Trophoblast cell (in vitro differentiated cells and primary cell): ENCODE measurements around the gene TMOD1.
"Not testable (repeated sequence)": the region's sequence is repeated elsewhere in the genome, so short reads cannot be mapped to it uniquely, and the experiment has no call there.

Source experiments
- DNase-seq, 2 donors: peaks; one replicate each; pipeline ENCODE4 v3.0.0-alpha.2; 2016
- H2AFZ ChIP-seq: 2 replicates; pipeline ENCODE4 v1.6.1; 2013; ENCODE audit warnings: low read length, moderate library complexity, mild to moderate bottlenecking; ENCODE audit not compliant: insufficient read depth, poor library complexity
- H2AK5ac ChIP-seq: 2 replicates; pipeline ENCODE4 v1.6.1; 2013; ENCODE audit warnings: mild to moderate bottlenecking, low read length
- H2BK120ac ChIP-seq: 2 replicates; pipeline ENCODE4 v1.6.1; 2013; ENCODE audit warnings: low read length, mild to moderate bottlenecking, moderate library complexity; ENCODE audit not compliant: insufficient read depth, poor library complexity
- H2BK12ac ChIP-seq: 2 replicates; pipeline ENCODE4 v1.6.1; 2013; ENCODE audit warnings: mild to moderate bottlenecking, low read length, moderate library complexity
- H2BK5ac ChIP-seq: 2 replicates; pipeline ENCODE4 v1.6.1; 2013; ENCODE audit warnings: low read length, low read depth, moderate library complexity, mild to moderate bottlenecking; ENCODE audit not compliant: poor library complexity
- H3K14ac ChIP-seq: 2 replicates; pipeline ENCODE4 v1.6.1; 2013; ENCODE audit warnings: mild to moderate bottlenecking, low read length
- H3K18ac ChIP-seq: 2 replicates; pipeline ENCODE4 v1.6.1; 2013; ENCODE audit warnings: mild to moderate bottlenecking, low read length
- H3K23ac ChIP-seq: 2 replicates; pipeline ENCODE4 v1.6.1; 2013; ENCODE audit warnings: low read length
- H3K27ac ChIP-seq: 2 replicates; pipeline ENCODE4 v1.5.1; 2013; ENCODE audit warnings: low read depth, mild to moderate bottlenecking, inconsistent platforms, low read length, moderate library complexity
- H3K27me3 ChIP-seq: 2 replicates; pipeline ENCODE4 v1.6.1; 2013; ENCODE audit warnings: inconsistent platforms, mild to moderate bottlenecking, low read length, moderate library complexity; ENCODE audit not compliant: insufficient read depth
- H3K36me3 ChIP-seq, 2 experiments: 1 replicate in 1 of 2; 2 replicates in 1 of 2; pipeline ENCODE4 v1.6.1; 2013; ENCODE audit warnings: low read length in 2 of 2, mild to moderate bottlenecking in 2 of 2, moderate library complexity in 1 of 2; ENCODE audit not compliant: insufficient read depth in 2 of 2, control insufficient read depth in 1 of 2
- H3K4ac ChIP-seq: 2 replicates; pipeline ENCODE4 v1.6.1; 2013; ENCODE audit warnings: low read depth, mild to moderate bottlenecking, low read length, moderate library complexity
- H3K4me1 ChIP-seq, 2 experiments: 1 replicate in 1 of 2; 2 replicates in 1 of 2; pipeline ENCODE4 v1.6.1; 2013; ENCODE audit warnings: low read length in 2 of 2, mild to moderate bottlenecking in 2 of 2, moderate library complexity in 1 of 2; ENCODE audit not compliant: insufficient read depth in 2 of 2, control insufficient read depth in 1 of 2
- H3K4me2 ChIP-seq: 2 replicates; pipeline ENCODE4 v1.6.1; 2013; ENCODE audit warnings: inconsistent platforms, mild to moderate bottlenecking, low read length, moderate library complexity
- H3K4me3 ChIP-seq: 2 replicates; pipeline ENCODE4 v1.5.1; 2013; ENCODE audit warnings: mild to moderate bottlenecking, low read depth, low read length, inconsistent platforms
- H3K79me1 ChIP-seq: one replicate; pipeline ENCODE4 v1.6.1; 2013; ENCODE audit warnings: low read length
- H3K79me2 ChIP-seq: 2 replicates; pipeline ENCODE4 v1.6.1; 2013; ENCODE audit warnings: low read length, mild to moderate bottlenecking; ENCODE audit not compliant: control insufficient read depth, insufficient read depth, poor library complexity
- H3K9ac ChIP-seq: 2 replicates; pipeline ENCODE4 v1.6.1; 2013; ENCODE audit warnings: mild to moderate bottlenecking, low read length
- H3K9me3 ChIP-seq: 2 replicates; pipeline ENCODE4 v1.6.1; 2013; ENCODE audit warnings: low read depth, mild to moderate bottlenecking, control low read depth, inconsistent platforms, low read length; ENCODE audit not compliant: insufficient read depth
- H4K12ac ChIP-seq: 2 replicates; pipeline ENCODE4 v1.6.1; 2013; ENCODE audit warnings: low read depth, mild to moderate bottlenecking, low read length, moderate library complexity
- H4K8ac ChIP-seq: 2 replicates; pipeline ENCODE4 v1.6.1; 2013; ENCODE audit warnings: low read depth, mild to moderate bottlenecking, low read length, moderate library complexity
- H4K91ac ChIP-seq: one replicate; pipeline ENCODE4 v1.6.1; 2013; ENCODE audit warnings: low read depth, mild to moderate bottlenecking, low read length, moderate library complexity
- whole genome bisulfite sequencing: extraction: QIAGEN DNeasy Blood & Tissue Kit; methylation state at CpG from one replicate; pipeline ENCODE4 v1.1.7; 2013; ENCODE audit warnings: missing lambda C conversion rate; ENCODE audit not compliant: insufficient read length, insufficient coverage; ENCODE audit errors: extremely low coverage; 5-methylcytosine and 5-hydroxymethylcytosine counted together

The TMOD1 gene

DNA sequence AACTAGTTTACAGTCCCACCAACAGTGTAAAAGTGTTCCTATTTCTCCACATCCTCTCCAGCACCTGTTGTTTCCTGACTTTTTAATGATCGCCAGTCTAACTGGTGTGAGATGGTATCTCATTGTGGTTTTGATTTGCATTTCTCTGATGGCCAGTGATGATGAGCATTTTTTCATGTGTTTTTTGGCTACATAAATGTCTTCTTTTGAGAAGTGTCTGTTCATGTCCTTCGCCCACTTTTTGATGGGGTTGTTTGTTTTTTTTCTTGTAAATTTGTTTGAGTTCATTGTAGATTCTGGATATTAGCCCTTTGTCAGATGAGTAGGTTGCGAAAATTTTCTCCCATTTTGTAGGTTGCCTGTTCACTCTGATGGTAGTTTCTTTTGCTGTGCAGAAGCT lies 80.1 kb downstream of the TMOD1 start:
- not testable (repeated sequence) for H4K12ac ChIP-seq, H3K9me3 ChIP-seq, H4K8ac ChIP-seq, H3K4me2 ChIP-seq, H3K36me3 ChIP-seq, H2BK12ac ChIP-seq, H3K9ac ChIP-seq, H3K4ac ChIP-seq, H3K79me1 ChIP-seq, H2BK5ac ChIP-seq, H3K27ac ChIP-seq, H2AK5ac ChIP-seq, H3K79me2 ChIP-seq, H3K23ac ChIP-seq, H4K91ac ChIP-seq, H3K18ac ChIP-seq, H3K27me3 ChIP-seq, DNase-seq, H3K14ac ChIP-seq, H3K4me3 ChIP-seq, H3K4me1 ChIP-seq, H2BK120ac ChIP-seq, H2AFZ ChIP-seq
- no CpG with 5 or more reads among the region's 3 CpGs for WGBS

DNA sequence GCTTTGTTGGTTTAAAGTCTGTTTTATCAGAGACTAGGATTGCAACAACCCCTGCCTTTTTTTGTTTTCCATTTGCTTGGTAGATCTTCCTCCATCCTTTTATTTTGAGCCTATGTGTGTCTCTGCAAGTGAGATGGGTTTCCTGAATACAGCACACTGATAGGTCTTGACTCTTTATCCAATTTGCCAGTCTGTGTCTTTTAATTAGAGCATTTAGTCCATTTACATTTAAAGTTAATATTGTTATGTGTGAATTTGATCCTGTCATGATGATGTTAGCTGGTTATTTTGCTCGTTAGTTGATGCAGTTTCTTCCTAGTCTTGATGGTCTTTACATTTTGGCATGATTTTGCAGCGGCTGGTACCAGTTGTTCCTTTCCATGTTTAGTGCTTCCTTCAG lies 83.3 kb downstream of the TMOD1 start:
- no CpG with 5 or more reads among the region's 2 CpGs for WGBS
- H2AFZ ChIP-seq, H3K79me1 ChIP-seq, H3K4me2 ChIP-seq, H3K27ac ChIP-seq, H3K4me3 ChIP-seq, H3K27me3 ChIP-seq, H4K8ac ChIP-seq, H4K91ac ChIP-seq, H4K12ac ChIP-seq, H3K4ac ChIP-seq, H3K36me3 ChIP-seq, H3K4me1 ChIP-seq, H3K79me2 ChIP-seq, H2BK12ac ChIP-seq, H2AK5ac ChIP-seq, DNase-seq, H3K23ac ChIP-seq, H2BK120ac ChIP-seq, H3K18ac ChIP-seq, H2BK5ac ChIP-seq, H3K9me3 ChIP-seq, H3K14ac ChIP-seq, H3K9ac ChIP-seq: not testable (repeated sequence)

DNA sequence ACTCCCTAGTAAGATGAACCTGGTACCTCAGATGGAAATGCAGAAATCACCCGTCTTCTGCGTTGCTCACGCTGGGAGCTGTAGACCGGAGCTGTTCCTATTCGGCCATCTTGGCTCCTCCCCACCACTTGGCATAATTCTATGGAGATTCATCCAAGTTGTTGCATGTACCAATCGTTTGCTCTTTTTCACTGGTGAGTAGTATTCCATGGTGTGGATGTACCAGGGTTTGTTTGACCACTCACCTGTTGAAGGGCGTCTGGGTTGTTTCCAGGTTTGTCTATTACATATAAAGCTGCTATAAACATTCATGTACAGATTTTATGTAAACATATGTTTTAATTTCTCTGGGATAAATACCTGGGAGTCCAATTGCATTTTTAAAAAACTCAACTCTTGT lies 85.4 kb downstream of the TMOD1 start:
- not testable (repeated sequence) for H3K27me3 ChIP-seq, H4K91ac ChIP-seq
- no CpG with 5 or more reads among the region's 7 CpGs for WGBS

DNA sequence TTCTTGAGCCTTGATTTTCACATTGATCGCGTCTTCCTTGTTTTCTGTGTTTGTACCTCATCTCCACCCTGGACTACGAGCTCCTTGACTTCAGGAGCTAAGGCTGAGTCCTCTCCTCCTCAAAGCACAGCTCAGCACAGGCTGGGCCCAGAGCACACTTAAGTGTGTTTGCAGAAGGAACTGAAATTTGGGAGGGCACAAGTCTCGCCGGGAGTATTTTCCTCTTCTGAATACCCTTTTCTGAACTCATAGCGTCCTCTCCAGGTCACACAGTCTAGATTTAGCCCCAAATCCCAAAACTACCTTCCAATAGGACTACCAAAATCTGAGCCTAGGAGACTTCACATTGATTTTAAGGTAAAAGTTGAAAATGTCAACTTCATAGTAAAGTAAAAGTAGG lies 90.1 kb downstream of the TMOD1 start:
- no peaks in the 10 kb centered on the region for H3K79me2 ChIP-seq
- no peak overlapping the region for H3K4me2 ChIP-seq
- H4K91ac ChIP-seq, result no peak overlapping the region
- no peak overlapping the region for H3K27ac ChIP-seq
- no peak overlapping the region for H2BK5ac ChIP-seq
- no peak overlapping the region for H2BK120ac ChIP-seq
- no peak overlapping the region for H3K4me3 ChIP-seq
- no peak overlapping the region for H3K18ac ChIP-seq
- no peak overlapping the region for H3K9ac ChIP-seq
- no peak overlapping the region for H4K8ac ChIP-seq
- H3K14ac ChIP-seq, result no peak overlapping the region
- no peak overlapping the region for H2BK12ac ChIP-seq
- no peak overlapping the region for H4K12ac ChIP-seq
- H3K23ac ChIP-seq, result no peak overlapping the region
- no peaks in the 10 kb centered on the region for H3K79me1 ChIP-seq
- no peaks in the 10 kb centered on the region for H3K4me1 ChIP-seq
- no peaks in the 10 kb centered on the region for H3K27me3 ChIP-seq
- no peak overlapping the region for H3K4ac ChIP-seq
- H3K36me3 ChIP-seq, result no peaks in the 10 kb centered on the region
- no peak for DNase-seq
- H3K9me3 ChIP-seq, result no peaks in the 10 kb centered on the region
- no CpG with 5 or more reads among the region's 6 CpGs for WGBS
- H2AK5ac ChIP-seq, result no peak overlapping the region
- H2AFZ ChIP-seq, result no peak overlapping the region

More for the DNA sequence above, 85.4 kb downstream of the TMOD1 start:
- not testable (repeated sequence) for H3K4me1 ChIP-seq, H3K36me3 ChIP-seq, H3K4me3 ChIP-seq, H3K9me3 ChIP-seq, H3K27ac ChIP-seq, H3K18ac ChIP-seq, H2BK120ac ChIP-seq, H2BK12ac ChIP-seq, H2BK5ac ChIP-seq, H3K79me2 ChIP-seq, H4K8ac ChIP-seq, H2AK5ac ChIP-seq, H3K23ac ChIP-seq, H3K4ac ChIP-seq, H3K4me2 ChIP-seq, H3K14ac ChIP-seq, H3K79me1 ChIP-seq, H4K12ac ChIP-seq, H2AFZ ChIP-seq, H3K9ac ChIP-seq
- peak in 1 of 2 donors; percentile 27 for DNase-seq
